WI38 (cell line): ENCODE results near the gene HOXD3.

Experiments
- H3K4me3 ChIP-seq: 2 replicates; pipeline ENCODE4 v1.5.1; 2011; ENCODE audit warnings: low read depth, mild to moderate bottlenecking, control low read depth, low read length
- CTCF ChIP-seq: IDR thresholded peaks from 2 replicates; pipeline ENCODE4 v1.5.1; 2012; ENCODE audit warnings: low read depth, mild to moderate bottlenecking, control low read depth, low read length

The HOXD3 gene

GRCh38 chr2:176171351-176172006, 14.4 kb downstream of the HOXD3 start:
- no peak overlapping the region for H3K4me3 ChIP-seq
- no peak for TF ChIP-seq CTCF

GRCh38 chr2:176172007-176172894, 15.1 kb downstream of the HOXD3 start:
- H3K4me3 ChIP-seq = no peak overlapping the region
- no peak for TF ChIP-seq CTCF

GRCh38 chr2:176172895-176173566, 15.9 kb downstream of the HOXD3 start:
- no peak overlapping the region for H3K4me3 ChIP-seq
- TF ChIP-seq CTCF = no peak

- TF ChIP-seq CTCF = no peak
- no peak overlapping the region for H3K4me3 ChIP-seq
These were observed 16.7 kb downstream of the HOXD3 start for GRCh38 chr2:176173567-176174381.

- H3K4me3 ChIP-seq = no peak overlapping the region
- TF ChIP-seq CTCF = no peak
These were observed 17.3 kb downstream of the HOXD3 start for GRCh38 chr2:176174382-176174823.

- H3K4me3 ChIP-seq = no peak overlapping the region
- TF ChIP-seq CTCF = no peak
These were observed 18.0 kb downstream of the HOXD3 start for GRCh38 chr2:176174824-176175708.
